HG03457 (cell line): Measurements from ENCODE around the gene TBK1.
"Not testable (repeated sequence)": the region's sequence is repeated elsewhere in the genome, so short reads cannot be mapped to it uniquely, and the experiment has no call there.

Experiments
- ATAC-seq: cut with Tn5 transposase; IDR thresholded peaks from one replicate; pipeline ENCODE4 v1.9.1; 2021; ENCODE audit warnings: moderate number of reproducible peaks; ENCODE audit not compliant: unreplicated experiment

TBK1 gene

DNA sequence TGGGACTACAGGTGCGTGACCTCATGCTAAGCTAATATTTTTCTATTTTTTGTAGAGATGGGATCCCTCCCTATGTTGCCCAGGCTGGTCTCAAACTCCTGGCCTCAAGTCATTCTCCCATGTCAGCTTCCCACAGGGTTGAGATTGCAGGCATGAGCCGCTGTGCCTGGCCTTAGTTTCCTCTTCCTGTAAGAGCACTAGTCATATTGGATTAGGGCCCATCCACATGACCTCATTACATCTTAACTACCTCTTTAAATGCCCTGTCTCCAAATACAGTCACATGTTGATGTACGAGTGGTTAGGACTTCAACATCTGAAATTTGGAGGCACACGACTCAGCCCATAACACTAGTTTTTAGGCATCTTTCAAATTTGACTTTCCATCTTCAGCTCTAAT is 86.2 kb downstream of the TBK1 start:
- ATAC-seq: no peak

DNA sequence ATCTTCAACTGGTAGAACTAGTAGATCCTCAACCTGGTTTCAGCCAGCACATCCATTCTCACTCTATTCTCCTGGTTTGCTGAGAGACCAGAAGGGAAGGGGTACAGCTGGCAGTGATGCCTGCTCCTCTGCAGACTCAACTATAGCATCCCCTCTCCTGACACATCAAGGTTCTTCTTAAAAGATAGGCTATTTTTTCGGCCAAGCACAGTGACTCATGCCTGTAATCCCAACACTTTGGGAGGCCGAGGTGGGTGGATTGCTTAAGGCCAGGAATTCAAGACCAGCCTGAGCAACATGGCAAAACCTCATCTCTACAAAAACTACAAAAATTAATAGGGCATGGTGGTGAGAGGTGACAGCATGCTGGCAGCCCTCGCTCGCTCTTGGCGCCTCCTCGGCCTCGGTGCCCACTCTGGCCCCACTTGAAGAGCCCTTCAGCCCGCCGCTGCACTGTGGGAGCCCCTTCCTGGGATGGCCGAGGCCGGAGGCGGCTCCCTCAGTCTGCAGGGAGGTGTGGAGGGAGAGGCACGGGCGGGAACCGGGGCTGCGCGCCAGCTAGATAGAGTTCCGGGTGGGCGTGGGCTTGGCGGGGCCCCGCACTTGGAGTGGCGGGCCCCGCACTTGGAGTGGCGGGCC is 90.6 kb downstream of the TBK1 start:
- not testable (repeated sequence) for ATAC-seq

DNA sequence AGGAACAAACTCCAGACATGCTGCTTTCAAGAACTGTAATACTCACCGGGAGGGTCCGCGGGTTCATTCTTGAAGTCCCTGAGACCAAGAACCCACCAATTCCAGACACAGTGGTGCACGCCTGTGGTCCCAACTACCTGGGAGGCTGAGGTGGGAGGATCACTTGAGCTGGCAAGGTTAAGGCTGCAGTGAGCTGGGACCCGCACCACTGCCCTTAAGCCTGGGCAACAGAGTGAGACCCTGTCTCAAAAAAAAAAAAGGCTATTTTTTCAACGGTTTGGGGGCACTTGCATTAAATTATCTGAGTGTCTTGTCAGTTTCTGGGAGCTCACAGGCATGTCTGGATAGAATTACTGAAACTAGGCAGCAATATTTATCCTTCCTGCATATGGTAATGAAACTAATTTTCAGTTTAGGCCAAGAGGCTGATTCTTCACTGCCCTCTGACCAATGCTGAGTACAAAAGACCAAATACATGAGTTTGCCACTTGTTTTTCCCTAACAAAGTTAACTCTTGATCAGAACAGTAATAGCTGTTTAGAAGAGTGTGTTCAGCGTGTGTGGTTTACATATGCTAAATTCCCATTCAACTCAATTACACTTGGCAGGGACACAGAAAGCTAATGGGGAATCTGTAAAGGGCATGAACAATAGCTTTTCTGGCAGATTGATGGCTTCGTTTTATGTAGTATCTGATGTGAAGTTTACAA is 92.6 kb downstream of the TBK1 start:
- ATAC-seq: no peak

DNA sequence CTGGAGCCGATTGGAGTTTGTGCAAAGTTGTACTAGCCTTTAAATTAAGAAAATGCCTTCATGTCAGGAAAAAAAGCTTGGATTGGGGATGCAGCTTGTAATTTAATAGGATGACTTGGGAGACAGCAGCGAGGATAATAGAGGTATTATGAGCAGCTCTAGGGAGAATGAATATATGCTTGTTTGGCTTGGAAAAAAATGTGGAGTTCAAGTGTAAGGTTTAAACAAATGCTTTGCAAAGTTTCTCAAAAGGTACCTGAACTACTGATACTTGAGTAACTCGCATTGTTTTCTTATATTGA is 93.1 kb downstream of the TBK1 start:
- no peak for ATAC-seq

DNA sequence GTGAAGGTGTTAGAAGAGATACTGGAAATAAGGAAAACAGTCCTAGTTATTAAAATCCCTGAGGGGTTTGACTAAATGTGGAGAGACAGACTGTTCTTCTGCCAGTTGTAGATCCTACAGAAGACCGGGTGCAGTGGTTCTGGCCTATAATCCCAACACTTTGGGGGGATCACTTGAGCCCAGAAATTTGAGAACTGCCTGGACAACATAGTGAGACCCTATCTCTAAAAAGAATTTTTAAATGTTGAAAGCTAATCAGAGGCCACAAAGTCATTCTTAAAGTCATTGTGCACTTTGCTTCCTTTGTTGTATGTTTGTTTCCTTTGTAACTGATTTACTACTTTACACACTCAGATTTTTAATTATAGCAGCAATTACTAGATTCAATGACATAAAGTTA is 97.2 kb downstream of the TBK1 start:
- no peak for ATAC-seq

DNA sequence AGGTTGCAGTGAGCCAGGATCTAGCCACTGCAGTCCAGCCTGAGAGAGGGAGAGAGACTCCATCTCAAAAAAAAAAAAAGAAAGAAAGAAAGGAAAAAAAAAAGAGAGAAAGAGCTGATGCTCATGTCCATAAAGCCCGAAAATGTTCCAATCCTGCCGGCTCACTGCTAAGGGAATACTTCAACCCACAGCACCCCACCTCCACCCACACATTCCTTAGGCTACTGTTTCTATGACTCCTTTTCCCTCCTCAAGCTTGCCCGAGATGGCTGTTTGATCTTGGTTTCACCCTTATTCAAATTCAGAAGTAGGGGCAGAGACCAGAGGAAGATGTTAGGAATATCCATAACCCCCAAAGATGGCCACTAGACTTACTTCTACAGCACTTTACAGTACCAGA is 98.8 kb downstream of the TBK1 start:
- no peak for ATAC-seq

DNA sequence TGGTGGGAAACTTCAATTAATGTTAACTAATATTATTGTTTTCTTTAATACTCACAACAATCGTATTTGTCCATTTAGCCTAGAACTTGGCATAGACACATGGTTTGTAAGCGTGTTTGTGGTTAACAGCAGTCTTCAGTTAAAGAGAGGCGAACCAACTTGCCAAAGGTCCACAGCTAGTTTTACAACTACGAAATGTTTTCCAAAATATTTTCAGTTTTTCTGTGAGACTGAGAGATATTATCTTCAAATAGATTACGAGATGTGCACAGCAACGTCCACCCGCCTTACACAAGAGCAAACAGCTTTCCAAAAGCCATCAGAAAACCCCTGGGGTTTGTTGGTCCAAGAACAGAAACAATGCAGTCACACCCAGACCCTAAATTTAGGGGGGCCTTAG is 99.8 kb downstream of the TBK1 start:
- ATAC-seq: no peak
